Lower leg skin (tissue), 4 donors: ENCODE results near the gene MOB3A. TPM values are rescaled to one million over a fixed set of nuclear protein-coding genes. Genes with fewer than 3 reads are reported as not detected.

Source experiments
- DNase-seq, 2 donors: peaks; one replicate each; pipeline ENCODE4 v3.0.0-alpha.2; 2019; ENCODE audit warnings: low spot score in 2 of 2
- H3K4me3 ChIP-seq: fragments of 200-600 bp; sonication (generic); 2 replicates; pipeline ENCODE4 v1.5.1; 2017; ENCODE audit warnings: mild to moderate bottlenecking, low read depth; ENCODE audit not compliant: poor library complexity, severe bottlenecking
- POLR2A ChIP-seq, 2 donors: fragments of 450-650 bp; IDR thresholded peaks; one replicate each; pipeline ENCODE4 v1.6.1; 2016 to 2017; ENCODE audit warnings: antibody characterized with exemption in 2 of 2, mild to moderate bottlenecking in 1 of 2, moderate library complexity in 1 of 2
- WGBS, 2 donors: methylation state at CpG; one replicate each; pipeline ENCODE4 v1.1.5; 2018; 5-methylcytosine and 5-hydroxymethylcytosine counted together
- intact Hi-C: fragments of 100-400 bp; cut with DNase I; formaldehyde crosslinking; loops from one replicate; pipeline ENCODE4 v1.15.0; 2023; ENCODE audit warnings: low total_unique reads
- total RNA-seq, 4 donors: library from RNA; depleted of rRNA; stranded (reverse); fragments of >200 nt; gene quantifications; one replicate each; pipeline ENCODE4 v1.1.0, GENCODE V29; 2016
- TF ChIP-seq, protein P1 (sequence below), 3 donors: fragments of 450-650 bp; IDR thresholded peaks; one replicate each; pipeline ENCODE4 v1.5.1; 2016; ENCODE audit warnings: antibody characterized with exemption in 3 of 3, mild to moderate bottlenecking in 3 of 3, moderate library complexity in 2 of 3

MOB3A gene
- total RNA-seq, 4 donors from 2014 or later = 26.4 to 46.0 (median 34.5) TPM

DNA sequence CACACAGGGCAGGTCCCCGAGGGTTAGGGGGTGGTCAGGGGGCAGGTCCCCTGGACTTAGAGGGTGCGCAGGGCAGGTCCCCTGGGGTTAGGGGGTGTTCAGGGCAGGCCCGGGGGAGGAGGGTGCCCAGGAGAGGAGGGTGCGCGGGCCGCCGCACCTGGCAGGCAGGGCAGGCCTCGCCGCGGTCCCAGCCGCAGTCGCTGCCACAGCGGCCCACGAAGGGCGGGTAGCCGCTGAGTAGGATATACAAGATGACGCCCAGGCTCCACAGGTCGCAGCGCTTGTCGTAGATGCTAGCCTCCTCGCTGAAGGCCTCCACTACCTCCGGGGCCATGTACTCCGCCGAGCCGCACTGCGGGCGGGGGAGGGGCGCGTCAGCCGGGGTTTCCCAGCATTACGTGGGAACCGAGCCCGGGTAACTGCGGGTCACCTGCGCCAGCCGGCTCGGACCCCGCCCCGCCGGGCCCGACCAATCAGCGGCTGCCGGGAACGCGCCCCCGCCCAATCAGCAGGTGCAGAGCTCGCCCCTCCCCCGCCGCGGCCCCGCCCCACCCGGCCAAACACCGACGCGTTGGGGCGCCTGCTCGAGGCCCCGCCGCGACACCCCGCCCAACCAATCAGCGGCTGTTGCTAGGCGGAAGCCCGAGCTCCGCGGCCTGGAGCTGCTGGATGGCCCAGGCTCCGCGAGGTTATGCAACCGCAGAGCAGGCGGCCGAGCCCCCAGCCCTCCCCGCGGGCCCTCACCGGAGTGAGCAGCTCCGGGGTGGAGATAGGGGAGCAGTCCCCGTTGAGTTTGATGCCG lies 54.2 kb downstream of the MOB3A start:
- intact Hi-C loops = no loop called here
- TF ChIP-seq POLR2A (IDR thresholded peaks at IDR 0.05) = no peak
- TF ChIP-seq, protein P1, sequence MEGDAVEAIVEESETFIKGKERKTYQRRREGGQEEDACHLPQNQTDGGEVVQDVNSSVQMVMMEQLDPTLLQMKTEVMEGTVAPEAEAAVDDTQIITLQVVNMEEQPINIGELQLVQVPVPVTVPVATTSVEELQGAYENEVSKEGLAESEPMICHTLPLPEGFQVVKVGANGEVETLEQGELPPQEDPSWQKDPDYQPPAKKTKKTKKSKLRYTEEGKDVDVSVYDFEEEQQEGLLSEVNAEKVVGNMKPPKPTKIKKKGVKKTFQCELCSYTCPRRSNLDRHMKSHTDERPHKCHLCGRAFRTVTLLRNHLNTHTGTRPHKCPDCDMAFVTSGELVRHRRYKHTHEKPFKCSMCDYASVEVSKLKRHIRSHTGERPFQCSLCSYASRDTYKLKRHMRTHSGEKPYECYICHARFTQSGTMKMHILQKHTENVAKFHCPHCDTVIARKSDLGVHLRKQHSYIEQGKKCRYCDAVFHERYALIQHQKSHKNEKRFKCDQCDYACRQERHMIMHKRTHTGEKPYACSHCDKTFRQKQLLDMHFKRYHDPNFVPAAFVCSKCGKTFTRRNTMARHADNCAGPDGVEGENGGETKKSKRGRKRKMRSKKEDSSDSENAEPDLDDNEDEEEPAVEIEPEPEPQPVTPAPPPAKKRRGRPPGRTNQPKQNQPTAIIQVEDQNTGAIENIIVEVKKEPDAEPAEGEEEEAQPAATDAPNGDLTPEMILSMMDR (IDR thresholded peaks at IDR 0.05) = no peak
- whole genome bisulfite sequencing, 2 donors = 21 to 44% methylated on average over 8 to 27 of the region's 77 CpGs
- H3K4me3 ChIP-seq = no peak overlapping the region
- DNase-seq = peak; percentile 95 to 99

DNA sequence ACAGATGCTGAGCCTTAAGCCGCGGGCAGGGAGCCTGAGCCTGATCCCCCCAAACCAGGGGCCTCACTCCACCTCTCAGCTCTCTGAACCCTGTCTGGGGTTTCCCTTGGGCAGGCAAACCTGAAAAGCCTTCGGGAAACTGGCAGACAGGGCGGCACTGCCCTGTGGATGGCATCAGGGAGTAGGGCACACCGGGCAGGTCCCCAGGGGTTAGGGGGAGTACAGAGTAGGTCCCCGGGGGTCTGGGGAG lies 54.8 kb downstream of the MOB3A start:
- DNase-seq = no peak
- H3K4me3 ChIP-seq = no peak overlapping the region
- TF ChIP-seq, protein P1 (IDR thresholded peaks at IDR 0.05) = no peak
- TF ChIP-seq POLR2A (IDR thresholded peaks at IDR 0.05) = no peak
- intact Hi-C loops = no loop called here
- 60 to 69% methylated on average over 4 to 5 of the region's 6 CpGs for WGBS, 2 donors

DNA sequence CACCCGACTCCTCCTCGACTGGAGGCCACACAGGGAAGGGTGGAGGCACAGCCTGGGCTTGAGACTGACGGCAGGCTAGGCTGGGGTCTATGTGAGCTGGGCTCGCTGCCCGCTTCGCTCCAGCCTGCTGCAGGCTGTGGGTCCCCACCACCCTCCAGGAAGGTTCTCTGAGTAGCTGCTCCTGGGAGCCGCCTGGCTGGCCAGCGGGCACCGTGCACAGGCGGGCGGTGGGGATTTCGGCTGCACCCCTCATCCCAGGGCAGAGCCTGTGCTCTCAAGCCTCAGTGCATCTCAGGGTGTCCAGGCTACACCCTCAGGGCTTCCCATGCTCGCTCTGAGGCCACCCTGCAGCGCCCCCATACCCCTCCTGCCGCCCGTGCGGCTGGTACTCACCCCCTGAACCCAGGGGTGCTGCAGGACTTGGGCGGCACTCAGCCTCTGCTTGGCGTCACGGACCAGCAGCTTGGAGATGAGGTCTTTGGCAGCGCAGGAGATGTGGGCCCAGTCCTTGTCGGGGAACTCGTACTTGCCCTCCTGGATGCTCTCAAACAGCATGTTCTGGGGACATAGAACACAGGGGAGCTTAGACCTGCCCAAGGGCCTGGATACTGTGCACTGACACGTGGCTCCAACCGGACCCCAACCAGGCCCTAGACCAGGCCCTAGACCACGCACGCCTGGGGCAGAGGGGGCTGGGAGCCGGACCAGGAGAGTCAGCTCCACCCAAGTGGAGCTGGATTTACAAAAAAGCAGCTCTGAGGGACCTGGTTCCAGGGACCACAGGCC lies 55.3 kb downstream of the MOB3A start:
- intact Hi-C loops = no loop called here
- TF ChIP-seq, protein P1 (IDR thresholded peaks at IDR 0.05) = no peak
- no peak for TF ChIP-seq POLR2A (IDR thresholded peaks at IDR 0.05)
- no peak for DNase-seq
- H3K4me3 ChIP-seq = no peak overlapping the region
- WGBS, 2 donors = 77 to 92% methylated on average over 24 to 26 of the region's 28 CpGs

DNA sequence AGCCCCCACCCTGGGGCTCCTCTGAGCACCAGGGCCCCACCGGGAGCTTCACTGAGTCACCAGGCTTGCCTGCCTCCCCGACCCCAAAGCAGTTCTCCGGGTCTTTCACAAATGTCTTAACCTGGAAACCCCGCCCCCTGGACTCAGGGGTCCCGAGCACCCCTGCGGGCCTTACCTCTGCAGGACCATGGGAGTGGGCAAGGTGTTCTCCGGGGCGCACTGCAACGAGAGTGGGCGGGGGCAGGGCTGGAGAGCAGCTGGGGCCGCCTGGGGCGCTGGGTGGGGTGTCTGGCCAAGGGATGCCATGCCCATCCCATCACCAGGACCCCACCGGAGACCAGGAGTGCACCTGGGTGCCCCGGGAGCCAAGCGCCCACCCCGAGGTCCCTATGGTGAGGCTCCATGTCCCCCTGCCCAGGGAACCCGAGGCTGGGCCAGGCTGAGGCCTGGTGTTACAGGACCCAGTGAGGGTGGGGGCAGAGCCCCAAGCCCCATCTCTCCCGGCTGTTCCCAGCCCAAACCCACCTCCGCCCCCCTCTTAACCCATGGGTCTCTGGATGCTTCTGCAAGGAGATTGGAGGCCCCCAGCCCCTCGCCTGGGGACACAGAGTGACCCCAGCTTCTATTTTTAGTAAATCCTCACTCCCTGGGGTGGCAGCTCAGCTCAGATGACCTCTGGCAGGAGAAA lies 56.0 kb downstream of the MOB3A start:
- 59 to 80% methylated on average over 7 to 17 of the region's 20 CpGs for WGBS, 2 donors
- intact Hi-C loops = no loop called here
- DNase-seq = peak in 1 of 2 donors; percentile 15
- TF ChIP-seq, protein P1 (IDR thresholded peaks at IDR 0.05) = no peak
- no peak for TF ChIP-seq POLR2A (IDR thresholded peaks at IDR 0.05)
- H3K4me3 ChIP-seq = no peak overlapping the region

DNA sequence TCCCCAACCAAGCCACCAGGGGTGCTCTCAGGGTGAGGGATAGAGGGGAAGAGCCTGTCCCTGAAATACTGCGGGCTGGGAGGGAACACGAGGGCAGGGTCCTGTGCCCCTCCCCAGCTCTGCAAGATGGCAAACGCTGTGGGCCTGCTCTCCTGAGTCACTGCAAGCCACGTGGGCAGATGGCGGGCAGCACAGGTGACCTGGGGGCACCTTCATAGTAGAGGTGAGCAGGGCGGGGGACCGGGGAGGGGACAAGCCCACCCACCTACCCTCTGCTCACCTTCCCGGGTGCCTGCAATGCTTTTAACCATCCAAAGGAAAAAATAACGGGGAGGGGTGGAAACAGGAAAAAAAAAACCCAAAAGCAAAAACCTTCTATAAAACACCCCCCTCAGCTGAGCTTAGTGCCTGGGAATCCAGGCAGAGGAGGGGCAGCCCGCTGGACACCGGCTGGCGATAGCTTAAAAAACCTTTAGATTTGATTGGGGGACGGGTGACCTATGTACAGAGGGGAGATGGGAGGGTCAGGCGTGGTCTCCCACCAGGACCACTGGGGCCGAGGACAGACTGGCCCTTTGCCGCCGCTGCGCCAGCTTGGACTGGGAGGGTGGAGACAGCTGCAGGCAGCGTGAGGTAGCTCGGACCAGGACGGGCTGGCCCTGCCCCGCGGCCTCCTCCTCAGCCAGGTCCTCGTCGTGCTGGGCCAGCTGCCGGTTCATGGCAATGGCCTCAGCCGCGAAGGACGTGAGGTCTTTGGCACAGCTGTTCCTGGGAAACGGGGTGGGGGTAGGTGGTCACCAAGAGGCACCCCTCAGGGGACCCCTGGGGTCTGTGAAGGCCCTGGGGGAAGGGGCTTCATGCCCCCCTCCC lies 56.8 kb downstream of the MOB3A start:
- intact Hi-C loops = no loop called here
- no peak overlapping the region for H3K4me3 ChIP-seq
- TF ChIP-seq POLR2A (IDR thresholded peaks at IDR 0.05) = no peak
- TF ChIP-seq, protein P1 (IDR thresholded peaks at IDR 0.05) = no peak
- no peak for DNase-seq
- WGBS, 2 donors = 80 to 81% methylated on average over 21 to 29 of the region's 30 CpGs
